GM13977 (cell line): Measurements from ENCODE around the gene LPP.

Experiments
- DNase-seq: peaks from one replicate; pipeline ENCODE4 v3.0.0; 2012; ENCODE audit warnings: low spot score
- CTCF ChIP-seq: IDR thresholded peaks from 2 replicates; pipeline ENCODE4 v1.5.1; 2012; ENCODE audit warnings: mild to moderate bottlenecking, control low read depth; ENCODE audit not compliant: insufficient read depth; ENCODE audit errors: extremely low read depth, missing control alignments
- in situ Hi-C: fragments of 300-500 bp; cut with MboI; formaldehyde crosslinking; loops from one replicate; pipeline ENCODE4 v1.12.0; 2022; ENCODE audit warnings: low sequenced_read_pairs, low pct_unique_long_range_greater_than_20kb, mixed read lengths, inconsistent platforms; ENCODE audit not compliant: unreplicated experiment

LPP gene

GRCh38 chr3:188202358-188203138, 48.6 kb downstream of the LPP start:
- in situ Hi-C loops: no loop called here
- DNase-seq: no peak
- no peak for TF ChIP-seq CTCF

- no peak for DNase-seq
- no peak for TF ChIP-seq CTCF
- in situ Hi-C loops: no loop called here
These were observed 50.6 kb downstream of the LPP start for GRCh38 chr3:188204526-188204925.

- in situ Hi-C loops: no loop called here
- no peak for DNase-seq
- TF ChIP-seq CTCF: no peak
These were observed 52.0 kb downstream of the LPP start for GRCh38 chr3:188205992-188206416.

- TF ChIP-seq CTCF: no peak
- in situ Hi-C loops: no loop called here
- no peak for DNase-seq
These were observed 52.8 kb downstream of the LPP start for GRCh38 chr3:188206787-188207186.

GRCh38 chr3:188207941-188208515, 54.1 kb downstream of the LPP start:
- no peak for DNase-seq
- in situ Hi-C loops: no loop called here
- no peak for TF ChIP-seq CTCF

- no peak for DNase-seq
- TF ChIP-seq CTCF: no peak
- in situ Hi-C loops: no loop called here
These were observed 54.6 kb downstream of the LPP start for GRCh38 chr3:188208516-188208981.
